SK-N-SH treated with all-trans-retinoic acid at 6 μM for 48 hours (cell line): Measurements from ENCODE around the gene ABCA13.

ENCODE experiments used
- ATAC-seq: fragments of 200-7000 bp; cut with Tn5 transposase; 3 replicates; pipeline ENCODE4 v1.9.1; 2020; ENCODE audit warnings: mild to moderate bottlenecking, moderate library complexity
- ARNTL ChIP-seq: fragments of 450-650 bp; formaldehyde crosslinking; IDR thresholded peaks from 2 replicates; pipeline ENCODE4 v1.5.0; 2020; ENCODE audit warnings: low read depth, mild to moderate bottlenecking, moderate library complexity, borderline replicate concordance
- BACH2 ChIP-seq: fragments of 250-450 bp; sonication (Bioruptor Pico); IDR thresholded peaks from 2 replicates; pipeline ENCODE4 v1.9.0; 2021; ENCODE audit warnings: mild to moderate bottlenecking, borderline replicate concordance
- CSDC2 ChIP-seq: fragments of 250-450 bp; sonication (Bioruptor Pico); IDR thresholded peaks from 2 replicates; pipeline ENCODE4 v1.5.0; 2020; ENCODE audit warnings: mild to moderate bottlenecking, moderate library complexity
- ESRRG ChIP-seq: fragments of 250-450 bp; sonication (Bioruptor Pico); IDR thresholded peaks from 2 replicates; pipeline ENCODE4 v1.6.1; 2021; ENCODE audit warnings: mild to moderate bottlenecking
- ISL1 ChIP-seq: fragments of 250-450 bp; sonication (Bioruptor Pico); IDR thresholded peaks from 2 replicates; pipeline ENCODE4 v2.1.2; 2022; ENCODE audit warnings: mild to moderate bottlenecking, moderate library complexity
- RARB ChIP-seq: fragments of 250-450 bp; sonication (Bioruptor Pico); IDR thresholded peaks from 2 replicates; pipeline ENCODE4 v1.8.0; 2021; ENCODE audit warnings: mild to moderate bottlenecking, moderate library complexity
- TCF4 ChIP-seq: fragments of 250-450 bp; sonication (Bioruptor Pico); IDR thresholded peaks from 2 replicates; pipeline ENCODE4 v1.8.0; 2021; ENCODE audit warnings: mild to moderate bottlenecking, moderate library complexity, borderline replicate concordance
- ZC3H10 ChIP-seq: fragments of 250-450 bp; sonication (Bioruptor Pico); IDR thresholded peaks from 2 replicates; pipeline ENCODE4 v1.5.1; 2021; ENCODE audit warnings: mild to moderate bottlenecking, moderate library complexity
- ZFP30 ChIP-seq: fragments of 450-650 bp; formaldehyde crosslinking; IDR thresholded peaks from 2 replicates; pipeline ENCODE4 v1.5.0; 2022; ENCODE audit warnings: mild to moderate bottlenecking, moderate library complexity
- ZNF565 ChIP-seq: fragments of 450-650 bp; formaldehyde crosslinking; conservative IDR thresholded peaks from 2 replicates; pipeline ENCODE4 v1.5.0; 2020; ENCODE audit warnings: low read depth, mild to moderate bottlenecking, moderate library complexity
- ZNF70 ChIP-seq: fragments of 450-650 bp; formaldehyde crosslinking; IDR thresholded peaks from 2 replicates; pipeline ENCODE4 v1.5.0; 2020; ENCODE audit warnings: mild to moderate bottlenecking, moderate library complexity
- ZNF8 ChIP-seq: fragments of 450-650 bp; formaldehyde crosslinking; IDR thresholded peaks from 2 replicates; pipeline ENCODE4 v1.5.0; 2020; ENCODE audit warnings: mild to moderate bottlenecking, moderate library complexity
- TF ChIP-seq, protein P1 (sequence below): fragments of 250-450 bp; sonication (Bioruptor Pico); IDR thresholded peaks from 2 replicates; pipeline ENCODE4 v1.5.0; 2020; ENCODE audit warnings: mild to moderate bottlenecking, moderate library complexity
- TF ChIP-seq, protein P2 (sequence below): fragments of 250-450 bp; sonication (Bioruptor Pico); IDR thresholded peaks from 2 replicates; pipeline ENCODE4 v1.5.1; 2021; ENCODE audit warnings: mild to moderate bottlenecking, moderate library complexity
- TF ChIP-seq, protein P3 (sequence below): fragments of 250-450 bp; sonication (Bioruptor Pico); IDR thresholded peaks from 2 replicates; pipeline ENCODE4 v1.8.0; 2021; ENCODE audit warnings: low read depth, mild to moderate bottlenecking, moderate library complexity, borderline replicate concordance
- TF ChIP-seq, protein P4 (sequence below): fragments of 250-450 bp; sonication (Bioruptor Pico); IDR thresholded peaks from 2 replicates; pipeline ENCODE4 v1.5.1; 2020; ENCODE audit warnings: low read depth, mild to moderate bottlenecking, moderate library complexity

ABCA13 gene

DNA sequence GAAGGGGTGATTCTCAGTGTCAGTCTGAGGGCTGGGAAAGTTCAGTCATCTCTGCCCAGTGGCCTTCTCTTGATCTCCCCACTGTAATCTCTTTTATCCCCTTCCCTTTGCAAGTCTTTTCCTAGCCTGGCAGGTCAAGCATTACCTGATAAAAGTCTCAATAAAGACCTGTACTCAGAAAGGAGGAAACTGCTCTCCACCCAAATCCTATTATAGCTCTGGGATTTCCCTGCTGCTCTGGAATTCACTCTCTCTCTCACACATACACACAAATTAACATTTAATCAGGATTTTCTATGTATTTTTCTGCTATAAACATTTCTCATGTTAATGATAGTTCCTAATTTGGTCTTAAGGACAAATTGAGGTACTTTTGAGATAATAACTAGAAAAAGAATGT is 46.5 kb downstream of the ABCA13 start:
- TF ChIP-seq ZC3H10 (CRISPR knock-in tag) (no peak), ARNTL (CRISPR knock-in tag) (no peak)
- TF ChIP-seq, protein P1, sequence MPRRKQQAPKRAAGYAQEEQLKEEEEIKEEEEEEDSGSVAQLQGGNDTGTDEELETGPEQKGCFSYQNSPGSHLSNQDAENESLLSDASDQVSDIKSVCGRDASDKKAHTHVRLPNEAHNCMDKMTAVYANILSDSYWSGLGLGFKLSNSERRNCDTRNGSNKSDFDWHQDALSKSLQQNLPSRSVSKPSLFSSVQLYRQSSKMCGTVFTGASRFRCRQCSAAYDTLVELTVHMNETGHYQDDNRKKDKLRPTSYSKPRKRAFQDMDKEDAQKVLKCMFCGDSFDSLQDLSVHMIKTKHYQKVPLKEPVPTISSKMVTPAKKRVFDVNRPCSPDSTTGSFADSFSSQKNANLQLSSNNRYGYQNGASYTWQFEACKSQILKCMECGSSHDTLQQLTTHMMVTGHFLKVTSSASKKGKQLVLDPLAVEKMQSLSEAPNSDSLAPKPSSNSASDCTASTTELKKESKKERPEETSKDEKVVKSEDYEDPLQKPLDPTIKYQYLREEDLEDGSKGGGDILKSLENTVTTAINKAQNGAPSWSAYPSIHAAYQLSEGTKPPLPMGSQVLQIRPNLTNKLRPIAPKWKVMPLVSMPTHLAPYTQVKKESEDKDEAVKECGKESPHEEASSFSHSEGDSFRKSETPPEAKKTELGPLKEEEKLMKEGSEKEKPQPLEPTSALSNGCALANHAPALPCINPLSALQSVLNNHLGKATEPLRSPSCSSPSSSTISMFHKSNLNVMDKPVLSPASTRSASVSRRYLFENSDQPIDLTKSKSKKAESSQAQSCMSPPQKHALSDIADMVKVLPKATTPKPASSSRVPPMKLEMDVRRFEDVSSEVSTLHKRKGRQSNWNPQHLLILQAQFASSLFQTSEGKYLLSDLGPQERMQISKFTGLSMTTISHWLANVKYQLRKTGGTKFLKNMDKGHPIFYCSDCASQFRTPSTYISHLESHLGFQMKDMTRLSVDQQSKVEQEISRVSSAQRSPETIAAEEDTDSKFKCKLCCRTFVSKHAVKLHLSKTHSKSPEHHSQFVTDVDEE (CRISPR knock-in tag), result no peak
- ATAC-seq, result no peak

DNA sequence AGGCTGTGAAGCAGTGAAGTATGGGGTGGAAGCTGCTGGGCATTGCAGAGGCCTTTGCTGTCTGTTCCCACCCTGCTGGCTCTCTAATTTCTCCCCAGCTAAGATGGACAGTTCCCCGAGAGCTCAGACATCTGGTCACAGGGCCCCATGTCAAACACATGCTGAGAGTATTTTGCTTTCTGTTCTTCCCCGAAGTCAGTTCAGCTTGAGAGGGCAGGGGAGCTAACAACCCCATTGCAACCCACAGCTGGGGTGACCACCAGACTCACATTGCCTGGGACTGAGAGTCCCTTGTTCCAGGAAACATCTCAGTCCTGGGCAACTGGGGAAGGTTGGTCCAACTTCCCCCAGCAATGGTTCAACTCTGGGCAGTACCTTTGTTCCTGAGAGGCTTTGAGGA is 52.8 kb downstream of the ABCA13 start:
- no peak for ATAC-seq
- no peak for TF ChIP-seq ZNF565 (CRISPR knock-in tag)
- TF ChIP-seq CSDC2 (CRISPR knock-in tag), result no peak
- no peak for TF ChIP-seq ZNF8
- TF ChIP-seq ESRRG, result no peak
- TF ChIP-seq RARB (CRISPR knock-in tag), result no peak
- TF ChIP-seq, protein P2, sequence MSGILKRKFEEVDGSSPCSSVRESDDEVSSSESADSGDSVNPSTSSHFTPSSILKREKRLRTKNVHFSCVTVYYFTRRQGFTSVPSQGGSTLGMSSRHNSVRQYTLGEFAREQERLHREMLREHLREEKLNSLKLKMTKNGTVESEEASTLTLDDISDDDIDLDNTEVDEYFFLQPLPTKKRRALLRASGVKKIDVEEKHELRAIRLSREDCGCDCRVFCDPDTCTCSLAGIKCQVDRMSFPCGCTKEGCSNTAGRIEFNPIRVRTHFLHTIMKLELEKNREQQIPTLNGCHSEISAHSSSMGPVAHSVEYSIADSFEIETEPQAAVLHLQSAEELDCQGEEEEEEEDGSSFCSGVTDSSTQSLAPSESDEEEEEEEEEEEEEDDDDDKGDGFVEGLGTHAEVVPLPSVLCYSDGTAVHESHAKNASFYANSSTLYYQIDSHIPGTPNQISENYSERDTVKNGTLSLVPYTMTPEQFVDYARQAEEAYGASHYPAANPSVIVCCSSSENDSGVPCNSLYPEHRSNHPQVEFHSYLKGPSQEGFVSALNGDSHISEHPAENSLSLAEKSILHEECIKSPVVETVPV (CRISPR knock-in tag), result no peak
- TF ChIP-seq, protein P3, sequence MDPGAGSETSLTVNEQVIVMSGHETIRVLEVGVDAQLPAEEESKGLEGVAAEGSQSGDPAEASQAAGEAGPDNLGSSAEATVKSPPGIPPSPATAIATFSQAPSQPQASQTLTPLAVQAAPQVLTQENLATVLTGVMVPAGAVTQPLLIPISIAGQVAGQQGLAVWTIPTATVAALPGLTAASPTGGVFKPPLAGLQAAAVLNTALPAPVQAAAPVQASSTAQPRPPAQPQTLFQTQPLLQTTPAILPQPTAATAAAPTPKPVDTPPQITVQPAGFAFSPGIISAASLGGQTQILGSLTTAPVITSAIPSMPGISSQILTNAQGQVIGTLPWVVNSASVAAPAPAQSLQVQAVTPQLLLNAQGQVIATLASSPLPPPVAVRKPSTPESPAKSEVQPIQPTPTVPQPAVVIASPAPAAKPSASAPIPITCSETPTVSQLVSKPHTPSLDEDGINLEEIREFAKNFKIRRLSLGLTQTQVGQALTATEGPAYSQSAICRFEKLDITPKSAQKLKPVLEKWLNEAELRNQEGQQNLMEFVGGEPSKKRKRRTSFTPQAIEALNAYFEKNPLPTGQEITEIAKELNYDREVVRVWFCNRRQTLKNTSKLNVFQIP (CRISPR knock-in tag), result no peak
- TF ChIP-seq TCF4 (CRISPR knock-in tag), result no peak
- TF ChIP-seq, protein P4, sequence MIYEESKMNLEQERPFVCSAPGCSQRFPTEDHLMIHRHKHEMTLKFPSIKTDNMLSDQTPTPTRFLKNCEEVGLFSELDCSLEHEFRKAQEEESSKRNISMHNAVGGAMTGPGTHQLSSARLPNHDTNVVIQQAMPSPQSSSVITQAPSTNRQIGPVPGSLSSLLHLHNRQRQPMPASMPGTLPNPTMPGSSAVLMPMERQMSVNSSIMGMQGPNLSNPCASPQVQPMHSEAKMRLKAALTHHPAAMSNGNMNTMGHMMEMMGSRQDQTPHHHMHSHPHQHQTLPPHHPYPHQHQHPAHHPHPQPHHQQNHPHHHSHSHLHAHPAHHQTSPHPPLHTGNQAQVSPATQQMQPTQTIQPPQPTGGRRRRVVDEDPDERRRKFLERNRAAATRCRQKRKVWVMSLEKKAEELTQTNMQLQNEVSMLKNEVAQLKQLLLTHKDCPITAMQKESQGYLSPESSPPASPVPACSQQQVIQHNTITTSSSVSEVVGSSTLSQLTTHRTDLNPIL (CRISPR knock-in tag), result no peak
- no peak for TF ChIP-seq ISL1 (CRISPR knock-in tag)
- no peak for TF ChIP-seq ZNF70 (CRISPR knock-in tag)

DNA sequence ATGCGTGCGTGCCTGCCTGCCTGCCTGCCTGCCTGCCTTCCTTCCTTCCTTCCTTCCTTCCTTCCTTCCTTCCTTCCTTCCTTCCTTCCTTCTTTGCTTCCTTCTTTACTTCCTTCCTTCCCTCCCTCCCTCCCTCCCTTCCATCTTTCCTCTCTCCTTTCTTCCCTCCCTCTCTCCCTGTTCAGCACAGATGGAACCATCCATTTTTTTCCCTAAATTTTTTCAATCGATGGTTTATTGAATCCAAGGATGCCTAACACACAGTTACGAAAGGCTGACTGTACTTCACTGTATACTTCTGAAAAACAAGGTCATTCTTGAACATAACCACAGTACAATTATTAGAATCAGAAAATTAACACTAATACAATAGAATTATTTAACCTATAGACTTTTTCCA is 53.8 kb downstream of the ABCA13 start:
- ATAC-seq, result no peak
- TF ChIP-seq, protein P1 (CRISPR knock-in tag), result no peak
- TF ChIP-seq ZFP30 (no peak), ZNF8 (no peak)

DNA sequence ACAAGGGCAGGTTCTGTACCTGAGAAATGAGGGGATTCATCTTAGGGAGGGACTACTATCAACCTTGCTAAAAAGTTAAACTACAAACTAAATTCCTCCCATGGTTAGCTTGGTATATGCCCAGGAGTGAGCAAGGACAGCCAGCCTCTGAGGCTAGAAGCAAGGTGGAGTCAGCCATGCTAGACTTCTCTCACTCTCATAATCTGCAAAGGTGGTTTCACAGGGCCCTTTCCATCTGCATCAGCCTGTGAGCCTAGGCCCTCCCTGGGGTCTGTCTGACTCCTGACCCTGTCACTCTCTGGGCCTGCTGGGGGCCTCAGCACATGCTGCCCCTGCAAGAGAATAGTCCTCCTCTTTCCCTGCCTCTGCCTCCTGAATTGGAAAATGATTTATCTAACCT is 66.1 kb downstream of the ABCA13 start:
- no peak for TF ChIP-seq BACH2
- no peak for TF ChIP-seq ESRRG
- no peak for TF ChIP-seq ZFP30
- TF ChIP-seq ZNF8, result no peak
- TF ChIP-seq, protein P1 (CRISPR knock-in tag), result no peak

More for the DNA sequence above, 66.1 kb downstream of the ABCA13 start:
- no peak for ATAC-seq
